ENCODE data around the gene TACC2. TPM values are rescaled to one million over a fixed set of nuclear protein-coding genes. Genes with fewer than 3 reads are reported as not detected.

TACC2 gene
- total and polyA plus RNA-seq, 9 of the 15 experiments (the other 6 are each of a cell fraction or from before 2014, with no cell fraction given) = under 0.01 to 0.35 (median 0.03) TPM; not detected in 6

DNA sequence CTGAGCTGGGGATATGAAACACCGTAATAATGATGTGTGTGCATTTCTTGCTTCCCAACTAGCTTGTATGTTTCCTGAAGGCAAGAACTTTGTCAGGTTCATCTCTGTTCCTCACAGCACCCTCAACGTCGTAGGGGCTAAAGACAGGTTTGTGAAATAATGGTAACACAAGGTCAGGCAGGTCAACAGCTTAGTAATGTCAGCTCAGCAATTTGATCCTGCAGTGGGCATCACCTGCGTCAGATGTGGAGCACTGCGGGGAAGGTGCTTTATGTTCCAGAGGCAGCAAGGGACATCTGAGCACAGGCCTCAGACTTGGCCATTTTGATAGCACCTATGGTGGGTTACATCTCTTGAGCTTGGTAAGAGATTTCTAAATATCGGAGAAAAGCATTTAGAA lies 230.4 kb downstream of the TACC2 start (continued):
- TF ChIP-seq, protein P1, sequence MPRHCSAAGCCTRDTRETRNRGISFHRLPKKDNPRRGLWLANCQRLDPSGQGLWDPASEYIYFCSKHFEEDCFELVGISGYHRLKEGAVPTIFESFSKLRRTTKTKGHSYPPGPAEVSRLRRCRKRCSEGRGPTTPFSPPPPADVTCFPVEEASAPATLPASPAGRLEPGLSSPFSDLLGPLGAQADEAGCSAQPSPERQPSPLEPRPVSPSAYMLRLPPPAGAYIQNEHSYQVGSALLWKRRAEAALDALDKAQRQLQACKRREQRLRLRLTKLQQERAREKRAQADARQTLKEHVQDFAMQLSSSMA (CRISPR knock-in tag; IDR thresholded peaks at IDR 0.05) = no peak
- TF ChIP-seq ZNF239 (CRISPR knock-in tag; IDR thresholded peaks at IDR 0.05) (no peak), BCL6 (CRISPR knock-in tag; IDR thresholded peaks at IDR 0.05) (no peak), LCOR (CRISPR knock-in tag; IDR thresholded peaks at IDR 0.05) (no peak), PHF8 (IDR thresholded peaks at IDR 0.05; ENCODE audit: borderline replicate concordance, low read length) (no peak), FOSL1 (tag; conservative IDR thresholded peaks at IDR 0.05) (no peak)

DNA sequence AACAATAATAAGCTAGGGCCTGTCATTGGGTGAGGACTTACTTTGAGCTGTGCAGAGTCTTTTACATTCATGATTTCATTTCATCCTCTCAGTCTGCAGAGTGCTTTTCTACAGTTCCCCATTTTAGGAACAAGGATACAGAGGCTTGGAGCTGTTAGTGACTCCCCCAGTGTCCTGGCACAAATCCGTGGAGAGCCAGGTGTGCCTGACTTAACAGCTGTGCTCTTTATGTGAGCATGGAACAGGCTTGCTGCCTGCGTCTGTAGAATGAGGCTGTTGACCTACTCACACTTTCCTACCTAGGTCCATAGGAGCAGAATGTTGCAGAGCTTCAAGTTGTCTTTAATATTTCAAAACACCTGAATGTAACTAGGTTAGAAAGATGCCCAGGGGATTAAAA lies 231.8 kb downstream of the TACC2 start:
- H2AFZ ChIP-seq (ENCODE audit: low read depth, low read length) = no peak overlapping the region
- FAIRE-seq (no peak), DNase-seq (ENCODE audit: extremely low read depth in 1 of 4, low spot score in 3 of 4) (no peak), ATAC-seq (no peak)
- no peaks in the 10 kb centered on the region for H3K4me1 ChIP-seq (replicated peaks in 1 of 2; ENCODE audit: control insufficient read depth in 2 of 2, insufficient read depth in 2 of 2, low read length in 2 of 2)
- H3K27ac ChIP-seq (ENCODE audit: extremely low read depth, low read depth, low read length) = no peak overlapping the region
- no peak overlapping the region for H3K4me3 ChIP-seq
- H3K36me3 ChIP-seq (ENCODE audit: control insufficient read depth, insufficient read depth, low read length) = no peaks in the 10 kb centered on the region
- H3K9me3 ChIP-seq (replicated peaks; ENCODE audit: control insufficient read depth, insufficient read depth, low read depth, low read length) = no peaks in the 10 kb centered on the region
- ChIA-PET CTCF (ENCODE audit: low intra/inter-chr PET ratio) (no interaction called here), POLR2A (no interaction called here)
- 0% methylated on average over 2 of the region's 2 CpGs for WGBS (ENCODE audit: insufficient coverage, low coverage, missing lambda C conversion rate)
- BruUV-seq (replicated peaks) = no TSS peak
- H3K9ac ChIP-seq (ENCODE audit: insufficient read depth in 1 of 2, low read depth in 2 of 2, low read length in 2 of 2) = no peak overlapping the region
- intact Hi-C loops (cut with micrococcal nuclease) = no loop called here
- H3K4me2 ChIP-seq (ENCODE audit: insufficient read depth, low read length) = no peak overlapping the region
- no peaks in the 10 kb centered on the region for H4K20me1 ChIP-seq (replicated peaks; ENCODE audit: control insufficient read depth, insufficient read depth, low read length)
- H3K27me3 ChIP-seq (ENCODE audit: control insufficient read depth in 2 of 2, insufficient read depth in 2 of 2, low read length in 2 of 2) = peaks cover 2 to 12% of the 10 kb centered on the region in 2 experiments; a peak in 3 of 5 replicates
- no peaks in the 10 kb centered on the region for H3K79me2 ChIP-seq (ENCODE audit: control insufficient read depth, insufficient read depth, low read length)
- H3K9me1 ChIP-seq (ENCODE audit: control insufficient read depth, insufficient read depth, low read length) = no peaks in the 10 kb centered on the region
- in situ Hi-C loops (cut with MboI) = no loop called here
- no peak for TF ChIP-seq NFXL1 (CRISPR knock-in tag; IDR thresholded peaks at IDR 0.05)
- no peak for TF ChIP-seq TRIM28 (IDR thresholded peaks at IDR 0.05)
- no peak for TF ChIP-seq ZNF133 (CRISPR knock-in tag; IDR thresholded peaks at IDR 0.05)
- TF ChIP-seq, protein P2, sequence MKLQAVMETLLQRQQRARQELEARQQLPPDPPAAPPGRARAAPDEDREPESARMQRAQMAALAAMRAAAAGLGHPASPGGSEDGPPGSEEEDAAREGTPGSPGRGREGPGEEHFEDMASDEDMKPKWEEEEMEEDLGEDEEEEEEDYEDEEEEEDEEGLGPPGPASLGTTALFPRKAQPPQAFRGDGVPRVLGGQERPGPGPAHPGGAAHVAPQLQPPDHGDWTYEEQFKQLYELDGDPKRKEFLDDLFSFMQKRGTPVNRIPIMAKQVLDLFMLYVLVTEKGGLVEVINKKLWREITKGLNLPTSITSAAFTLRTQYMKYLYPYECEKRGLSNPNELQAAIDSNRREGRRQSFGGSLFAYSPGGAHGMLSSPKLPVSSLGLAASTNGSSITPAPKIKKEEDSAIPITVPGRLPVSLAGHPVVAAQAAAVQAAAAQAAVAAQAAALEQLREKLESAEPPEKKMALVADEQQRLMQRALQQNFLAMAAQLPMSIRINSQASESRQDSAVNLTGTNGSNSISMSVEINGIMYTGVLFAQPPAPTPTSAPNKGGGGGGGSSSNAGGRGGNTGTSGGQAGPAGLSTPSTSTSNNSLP (IDR thresholded peaks at IDR 0.05; ENCODE audit: borderline replicate concordance, low read depth, low read length) = no peak
- TF ChIP-seq, protein P3, sequence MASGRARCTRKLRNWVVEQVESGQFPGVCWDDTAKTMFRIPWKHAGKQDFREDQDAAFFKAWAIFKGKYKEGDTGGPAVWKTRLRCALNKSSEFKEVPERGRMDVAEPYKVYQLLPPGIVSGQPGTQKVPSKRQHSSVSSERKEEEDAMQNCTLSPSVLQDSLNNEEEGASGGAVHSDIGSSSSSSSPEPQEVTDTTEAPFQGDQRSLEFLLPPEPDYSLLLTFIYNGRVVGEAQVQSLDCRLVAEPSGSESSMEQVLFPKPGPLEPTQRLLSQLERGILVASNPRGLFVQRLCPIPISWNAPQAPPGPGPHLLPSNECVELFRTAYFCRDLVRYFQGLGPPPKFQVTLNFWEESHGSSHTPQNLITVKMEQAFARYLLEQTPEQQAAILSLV (tag; IDR thresholded peaks at IDR 0.05) = no peak
- TF ChIP-seq ZBTB1 (CRISPR knock-in tag; IDR thresholded peaks at IDR 0.05; ENCODE audit: borderline replicate concordance, low read depth) = no peak
- TF ChIP-seq, protein P4, sequence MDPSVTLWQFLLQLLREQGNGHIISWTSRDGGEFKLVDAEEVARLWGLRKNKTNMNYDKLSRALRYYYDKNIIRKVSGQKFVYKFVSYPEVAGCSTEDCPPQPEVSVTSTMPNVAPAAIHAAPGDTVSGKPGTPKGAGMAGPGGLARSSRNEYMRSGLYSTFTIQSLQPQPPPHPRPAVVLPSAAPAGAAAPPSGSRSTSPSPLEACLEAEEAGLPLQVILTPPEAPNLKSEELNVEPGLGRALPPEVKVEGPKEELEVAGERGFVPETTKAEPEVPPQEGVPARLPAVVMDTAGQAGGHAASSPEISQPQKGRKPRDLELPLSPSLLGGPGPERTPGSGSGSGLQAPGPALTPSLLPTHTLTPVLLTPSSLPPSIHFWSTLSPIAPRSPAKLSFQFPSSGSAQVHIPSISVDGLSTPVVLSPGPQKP (CRISPR knock-in tag; IDR thresholded peaks at IDR 0.05) = no peak
- no peak for TF ChIP-seq DMBX1 (CRISPR knock-in tag; IDR thresholded peaks at IDR 0.05; ENCODE audit: borderline replicate concordance)
